Measurements from ENCODE around the gene STAG1. TPM values are rescaled to one million over a fixed set of nuclear protein-coding genes. Genes with fewer than 3 reads are reported as not detected.
A peak's percentile ranks its signal among the peaks of the same experiment; 100 is the strongest.
"Not testable (repeated sequence)": the region's sequence is repeated elsewhere in the genome, so short reads cannot be mapped to it uniquely, and the experiment has no call there.

STAG1 gene
- total and polyA plus RNA-seq, 2 of the 13 experiments (the other 11 are each of a cell fraction or from before 2014, with no cell fraction given), result 6.2 to 25.9 TPM

DNA sequence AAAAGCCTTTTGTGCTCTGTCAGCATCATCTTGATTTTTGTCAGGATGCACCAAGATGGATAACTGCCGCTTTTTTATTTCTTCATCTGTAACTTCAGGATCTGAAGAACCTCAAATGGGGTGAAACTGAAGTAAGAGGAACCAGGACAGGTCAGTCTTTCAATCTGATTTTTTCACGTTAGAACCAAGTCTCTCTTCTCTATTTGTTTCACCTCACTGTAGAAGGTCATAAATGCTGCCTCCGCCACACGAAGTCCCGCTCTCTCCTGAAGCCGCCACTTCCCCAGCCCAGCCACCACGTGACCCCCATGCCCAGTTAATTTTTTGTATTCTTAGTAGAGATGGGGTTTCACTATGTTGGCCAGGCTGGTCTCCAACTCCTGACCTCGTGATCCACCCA, 15.2 kb downstream of the STAG1 start:
- intact Hi-C loops (cut with micrococcal nuclease; ENCODE audit: unreplicated experiment); FAIRE-seq; H2AFZ ChIP-seq (ENCODE audit: low read length); H3K4me3 ChIP-seq (replicated peaks in 1 of 3; ENCODE audit: insufficient read depth in 1 of 3, low read depth in 2 of 3, low read length in 3 of 3); ATAC-seq; H3K27me3 ChIP-seq (ENCODE audit: control insufficient read depth in 1 of 2, insufficient read depth in 2 of 2, low read length in 2 of 2); DNase-seq (ENCODE audit: low spot score); CTCF ChIA-PET (ENCODE audit: low intra/inter-chr PET ratio, low total read pairs); POLR2A ChIA-PET; H3K4me2 ChIP-seq (ENCODE audit: low read depth, low read length); H3K27ac ChIP-seq (ENCODE audit: extremely low read length, insufficient read depth, low read length); H4K20me1 ChIP-seq (ENCODE audit: insufficient read depth, low read length); H3K36me3 ChIP-seq (replicated peaks in 1 of 2; ENCODE audit: control insufficient read depth in 1 of 2, insufficient read depth in 2 of 2, low read length in 2 of 2); H3K9me3 ChIP-seq (ENCODE audit: low read length); H3K9ac ChIP-seq (ENCODE audit: insufficient read depth, low read depth, low read length); BruUV-seq (replicated peaks): not testable (repeated sequence)
- in situ Hi-C loops (cut with HindIII; ENCODE audit: extremely low pct_ligation_motif_present, low pct_unique_long_range_greater_than_20kb), result loop anchor here (25.0 kb wide), 1 partner anchor 175 kb away; no protein-coding TSS in a partner anchor
- WGBS (ENCODE audit: low lambda C conversion rate), result 97% methylated on average over 8 of the region's 8 CpGs
- Histone ChIP-seq H3K79me2 (ENCODE audit: insufficient read depth, low read length) (peaks cover 85% of the 10 kb centered on the region), H3K4me1 (ENCODE audit: insufficient read depth, low read length) (peaks cover 53% of the 10 kb centered on the region)

DNA sequence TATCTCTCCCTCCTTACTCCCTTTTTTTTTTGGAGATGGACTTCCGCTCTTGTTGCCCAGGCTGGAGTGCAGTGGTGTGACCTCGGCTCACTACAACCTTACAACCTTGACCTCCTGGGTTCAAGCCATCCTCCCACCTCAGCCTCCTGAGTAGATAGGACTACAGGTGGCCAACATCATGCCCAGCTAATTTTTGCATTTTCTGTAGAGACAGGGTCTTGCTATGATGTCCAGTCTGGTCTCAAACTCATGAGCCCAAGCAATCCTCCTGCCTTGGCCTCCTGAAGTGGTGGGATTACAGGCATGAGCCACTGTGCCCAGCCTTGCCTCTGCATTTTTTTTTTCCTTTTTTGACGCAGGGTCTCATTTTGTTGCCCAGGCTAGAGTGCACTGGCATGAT, 17.1 kb downstream of the STAG1 start:
- 92% methylated on average over 3 of the region's 3 CpGs for WGBS (ENCODE audit: low lambda C conversion rate)
- DNase-seq (ENCODE audit: low spot score) (no peak), ATAC-seq (no peak), FAIRE-seq (no peak)
- ChIA-PET CTCF (ENCODE audit: low intra/inter-chr PET ratio, low total read pairs) (interaction anchor here (1.2 kb wide), 1 partner anchor 17 kb away, joined by 4 read pairs; the partner anchor contains the start of gene STAG1), POLR2A (no interaction called here)
- no peaks in the 10 kb centered on the region for H3K27me3 ChIP-seq (ENCODE audit: control insufficient read depth in 1 of 2, insufficient read depth in 2 of 2, low read length in 2 of 2)
- no peak overlapping the region for H3K4me3 ChIP-seq (replicated peaks in 1 of 3; ENCODE audit: insufficient read depth in 1 of 3, low read depth in 2 of 3, low read length in 3 of 3)
- no peaks in the 10 kb centered on the region; a peak in 1 of 5 replicates for H3K36me3 ChIP-seq (replicated peaks in 1 of 2; ENCODE audit: control insufficient read depth in 1 of 2, insufficient read depth in 2 of 2, low read length in 2 of 2)
- H3K4me2 ChIP-seq (ENCODE audit: low read depth, low read length), result no peak overlapping the region
- intact Hi-C loops (cut with micrococcal nuclease; ENCODE audit: unreplicated experiment) (no loop called here), in situ Hi-C loops (cut with HindIII; ENCODE audit: extremely low pct_ligation_motif_present, low pct_unique_long_range_greater_than_20kb) (loop anchor here (25.0 kb wide), 1 partner anchor 173 kb away; no protein-coding TSS in a partner anchor)
- TF ChIP-seq ZNF879 (CRISPR knock-in tag; IDR thresholded peaks at IDR 0.05), result no peak
- TF ChIP-seq TCF7 (IDR thresholded peaks at IDR 0.05; ENCODE audit: low read depth), result no peak
- TF ChIP-seq, protein P1, sequence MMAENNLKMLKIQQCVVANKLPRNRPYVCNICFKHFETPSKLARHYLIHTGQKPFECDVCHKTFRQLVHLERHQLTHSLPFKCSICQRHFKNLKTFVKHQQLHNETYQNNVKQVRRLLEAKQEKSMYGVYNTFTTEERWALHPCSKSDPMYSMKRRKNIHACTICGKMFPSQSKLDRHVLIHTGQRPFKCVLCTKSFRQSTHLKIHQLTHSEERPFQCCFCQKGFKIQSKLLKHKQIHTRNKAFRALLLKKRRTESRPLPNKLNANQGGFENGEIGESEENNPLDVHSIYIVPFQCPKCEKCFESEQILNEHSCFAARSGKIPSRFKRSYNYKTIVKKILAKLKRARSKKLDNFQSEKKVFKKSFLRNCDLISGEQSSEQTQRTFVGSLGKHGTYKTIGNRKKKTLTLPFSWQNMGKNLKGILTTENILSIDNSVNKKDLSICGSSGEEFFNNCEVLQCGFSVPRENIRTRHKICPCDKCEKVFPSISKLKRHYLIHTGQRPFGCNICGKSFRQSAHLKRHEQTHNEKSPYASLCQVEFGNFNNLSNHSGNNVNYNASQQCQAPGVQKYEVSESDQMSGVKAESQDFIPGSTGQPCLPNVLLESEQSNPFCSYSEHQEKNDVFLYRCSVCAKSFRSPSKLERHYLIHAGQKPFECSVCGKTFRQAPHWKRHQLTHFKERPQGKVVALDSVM (CRISPR knock-in tag; IDR thresholded peaks at IDR 0.05), result peak; percentile 80
- peak; percentile 77; the same call in 1 of the 2 replicates for TF ChIP-seq ZMYM3 (CRISPR knock-in tag; IDR thresholded peaks at IDR 0.05)
- TF ChIP-seq ZNF121 (CRISPR knock-in tag; IDR thresholded peaks at IDR 0.05), result peak; percentile 95
- H3K4me1 ChIP-seq (ENCODE audit: insufficient read depth, low read length), result peaks cover 58% of the 10 kb centered on the region
- H3K79me2 ChIP-seq (ENCODE audit: insufficient read depth, low read length), result peaks cover 85% of the 10 kb centered on the region
- peaks cover 5% of the 10 kb centered on the region; the same call in 1 of the 2 replicates for H4K20me1 ChIP-seq (ENCODE audit: insufficient read depth, low read length)
- no peak overlapping the region for H3K9ac ChIP-seq (ENCODE audit: insufficient read depth, low read depth, low read length)
- no peaks in the 10 kb centered on the region for H3K9me3 ChIP-seq (ENCODE audit: low read length)
- peak overlapping the region; percentile 42 for H3K27ac ChIP-seq (ENCODE audit: extremely low read length, insufficient read depth, low read length)
- BruUV-seq (replicated peaks), result no TSS peak
- no peak overlapping the region for H2AFZ ChIP-seq (ENCODE audit: low read length)

Data from HepG2 (cell line).